AG04449 (cell line): ENCODE data around the gene CYP11A1.

Experiments used
- CTCF ChIA-PET: fragments of 350-600 bp; formaldehyde crosslinking; extraction: SDS; loops from one replicate; lab custom pipeline; 2021; ENCODE audit warnings: antibody characterized with exemption; lab: Yijun Ruan, JAX
- POLR2A ChIA-PET: fragments of 400-600, 350-600 bp; formaldehyde crosslinking; extraction: SDS; loops from one replicate; lab custom pipeline; 2020; ENCODE audit warnings: antibody characterized with exemption, inconsistent platforms; lab: Yijun Ruan, JAX
- DNase-seq: peaks from one replicate; pipeline ENCODE4 v3.0.0-alpha.2; 2010; ENCODE audit warnings: low read depth, low spot score
- H3K4me3 ChIP-seq: 2 replicates; pipeline ENCODE4 v1.5.1; 2011; ENCODE audit warnings: low read depth, mild to moderate bottlenecking, control low read depth, low read length
- CTCF ChIP-seq: IDR thresholded peaks from one replicate; pipeline ENCODE4 v1.5.1; 2011; ENCODE audit warnings: mild to moderate bottlenecking, moderate library complexity, low read length, control low read depth, inconsistent platforms; ENCODE audit not compliant: insufficient read depth; ENCODE audit errors: missing control alignments

The CYP11A1 gene

GRCh38 chr15:74332611-74333010 is 34.8 kb downstream of the CYP11A1 start:
- no peak for DNase-seq
- POLR2A ChIA-PET = interaction anchor here (0.6 kb wide), 1 partner anchor 13 kb away, joined by 3 read pairs; no protein-coding TSS in a partner anchor
- no peak overlapping the region for H3K4me3 ChIP-seq
- TF ChIP-seq CTCF = no peak
- CTCF ChIA-PET = interaction anchor here (1.3 to 4.9 kb wide), 2 partner anchors 11 to 21 kb away, joined by 3 to 67 read pairs; no protein-coding TSS in a partner anchor

DNA sequence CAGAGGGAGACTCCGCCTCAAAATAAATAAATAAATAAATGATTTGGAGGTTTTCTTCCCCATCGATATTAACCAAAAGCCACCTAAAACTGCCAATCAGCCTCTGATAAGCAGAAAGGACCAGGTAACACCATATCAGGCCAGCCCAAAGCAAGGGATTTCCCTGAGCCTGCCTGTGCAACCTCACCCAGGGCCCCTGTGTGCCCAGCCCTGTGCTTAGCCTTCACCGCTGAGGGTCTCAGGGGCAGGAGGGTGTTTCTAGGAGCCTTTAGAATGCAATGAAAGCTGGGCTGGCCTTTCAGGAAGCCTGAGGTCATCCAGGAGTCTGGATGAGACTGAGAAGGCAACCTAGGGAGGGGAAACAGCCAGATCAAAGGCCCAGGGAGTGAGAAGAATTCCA is 35.4 kb downstream of the CYP11A1 start:
- no peak for TF ChIP-seq CTCF
- no peak for DNase-seq
- ChIA-PET POLR2A (interaction anchor here (0.6 kb wide), 1 partner anchor 13 kb away, joined by 3 read pairs; no protein-coding TSS in a partner anchor), CTCF (interaction anchor here (1.3 to 4.9 kb wide), 3 partner anchors 11 to 204 kb away, joined by 3 to 67 read pairs (median 4); no protein-coding TSS in a partner anchor)
- no peak overlapping the region for H3K4me3 ChIP-seq

- ChIA-PET POLR2A (no interaction called here), CTCF (interaction anchor here (0.8 to 24.9 kb wide), 5 partner anchors 10 to 283 kb away, joined by 3 to 554 read pairs (median 4); no protein-coding TSS in a partner anchor)
- H3K4me3 ChIP-seq = no peak overlapping the region
- TF ChIP-seq CTCF = no peak
- no peak for DNase-seq
Measured at GRCh38 chr15:74330861-74331408, 36.5 kb downstream of the CYP11A1 start.

GRCh38 chr15:74328331-74329056 is 39.0 kb downstream of the CYP11A1 start:
- no peak overlapping the region for H3K4me3 ChIP-seq
- CTCF ChIA-PET = interaction anchor here (0.9 to 24.9 kb wide), 5 partner anchors 7 to 441 kb away, joined by 3 to 554 read pairs (median 4); no protein-coding TSS in a partner anchor
- no peak for DNase-seq
- POLR2A ChIA-PET = no interaction called here
- no peak for TF ChIP-seq CTCF

DNA sequence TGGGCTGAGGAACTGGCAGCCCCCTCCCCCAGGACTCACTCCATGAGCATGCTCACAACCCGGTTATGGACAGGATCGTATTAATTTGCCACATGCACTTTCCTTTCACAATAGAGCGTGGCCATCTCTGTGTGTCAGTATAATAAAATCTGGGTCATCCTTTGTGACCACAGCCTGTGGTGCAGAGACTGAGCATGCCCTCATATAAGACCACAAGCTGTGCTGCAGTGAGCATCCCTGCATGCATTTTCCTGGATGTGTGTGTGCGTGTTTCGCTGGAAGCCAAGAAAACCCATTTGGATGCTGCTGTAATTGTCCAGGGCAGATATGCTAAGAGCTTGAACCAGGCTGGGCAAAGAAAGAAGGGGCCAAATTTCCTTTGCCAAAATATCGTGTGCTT is 39.7 kb downstream of the CYP11A1 start:
- TF ChIP-seq CTCF = no peak
- DNase-seq = no peak
- ChIA-PET CTCF (interaction anchor here (0.8 to 24.9 kb wide), 3 partner anchors 17 to 279 kb away, joined by 3 to 554 read pairs (median 3); no protein-coding TSS in a partner anchor), POLR2A (no interaction called here)
- H3K4me3 ChIP-seq = no peak overlapping the region

DNA sequence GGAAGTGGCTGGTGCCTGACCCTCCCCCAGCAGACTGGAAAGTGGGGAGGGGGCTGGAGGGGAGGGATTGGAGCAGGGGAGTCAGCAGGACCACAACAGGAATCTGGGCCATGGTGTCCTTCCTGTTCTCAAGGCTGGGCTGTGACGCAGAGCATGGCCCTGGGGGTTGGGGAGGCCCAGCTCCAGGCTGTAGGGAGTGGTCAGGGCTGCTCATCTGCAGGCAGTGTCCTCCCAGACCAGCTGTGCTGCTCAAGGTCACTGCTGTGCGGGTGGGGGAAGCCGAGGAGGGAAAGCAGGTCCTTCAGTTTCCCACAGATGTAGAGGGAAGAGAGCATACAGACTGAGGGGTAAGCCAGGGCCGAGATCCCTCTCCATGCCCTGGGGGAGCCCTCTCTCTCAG is 40.7 kb downstream of the CYP11A1 start:
- no peak for DNase-seq
- H3K4me3 ChIP-seq = no peak overlapping the region
- POLR2A ChIA-PET = no interaction called here
- no peak for TF ChIP-seq CTCF
- CTCF ChIA-PET = interaction anchor here (0.8 to 24.9 kb wide), 3 partner anchors 8 to 278 kb away, joined by 3 to 554 read pairs (median 7); no protein-coding TSS in a partner anchor
